HEK293T (cell line): ENCODE measurements around the gene ZNF672.

ENCODE experiments used
- CTCF ChIA-PET: fragments of 350-600 bp; formaldehyde crosslinking; extraction: SDS; loops from one replicate; lab custom pipeline; 2021; ENCODE audit warnings: antibody characterized with exemption, inconsistent platforms; lab: Yijun Ruan, JAX
- POLR2A ChIA-PET: fragments of 350-600 bp; formaldehyde crosslinking; extraction: SDS; loops from one replicate; lab custom pipeline; 2020; ENCODE audit warnings: antibody characterized with exemption, inconsistent platforms; lab: Yijun Ruan, JAX
- DNase-seq: peaks from one replicate; pipeline ENCODE4 v3.0.0; 2012; ENCODE audit warnings: mixed read lengths; ENCODE audit errors: extremely low spot score
- ARNT ChIP-seq: fragments of 450-650 bp; IDR thresholded peaks from 2 replicates; pipeline ENCODE4 v1.6.1; 2017; ENCODE audit warnings: mild to moderate bottlenecking
- BHLHE40 ChIP-seq: fragments of 450-650 bp; IDR thresholded peaks from 2 replicates; pipeline ENCODE4 v1.6.1; 2016; ENCODE audit warnings: mild to moderate bottlenecking, moderate library complexity, borderline replicate concordance
- CTBP1 ChIP-seq: fragments of 450-650 bp; IDR thresholded peaks from 2 replicates; pipeline ENCODE4 v1.6.1; 2016; ENCODE audit warnings: borderline replicate concordance
- ELF4 ChIP-seq: fragments of 450-650 bp; IDR thresholded peaks from 2 replicates; pipeline ENCODE4 v1.6.1; 2017; ENCODE audit warnings: antibody characterized with exemption
- FOXA1 ChIP-seq: fragments of 450-650 bp; IDR thresholded peaks from 2 replicates; pipeline ENCODE4 v1.6.1; 2016; ENCODE audit warnings: mild to moderate bottlenecking
- FOXK2 ChIP-seq: fragments of 450-650 bp; IDR thresholded peaks from 2 replicates; pipeline ENCODE4 v1.6.1; 2016; ENCODE audit warnings: mild to moderate bottlenecking
- FOXM1 ChIP-seq: fragments of 450-650 bp; IDR thresholded peaks from 2 replicates; pipeline ENCODE4 v1.6.1; 2017; ENCODE audit warnings: mild to moderate bottlenecking, borderline replicate concordance
- HDGF ChIP-seq: fragments of 450-650 bp; IDR thresholded peaks from 2 replicates; pipeline ENCODE4 v1.6.1; 2017; ENCODE audit warnings: antibody characterized with exemption, borderline replicate concordance
- L3MBTL2 ChIP-seq: fragments of 450-650 bp; conservative IDR thresholded peaks from 2 replicates; pipeline ENCODE4 v1.6.1; 2016; ENCODE audit warnings: mild to moderate bottlenecking
- LEF1 ChIP-seq: fragments of 450-650 bp; IDR thresholded peaks from 2 replicates; pipeline ENCODE4 v1.6.1; 2017; ENCODE audit warnings: mild to moderate bottlenecking, borderline replicate concordance
- NFRKB ChIP-seq: fragments of 450-650 bp; IDR thresholded peaks from 2 replicates; pipeline ENCODE4 v1.6.1; 2016; ENCODE audit warnings: mild to moderate bottlenecking, moderate library complexity
- PKNOX1 ChIP-seq: fragments of 450-650 bp; IDR thresholded peaks from 2 replicates; pipeline ENCODE4 v1.6.1; 2016
- SP1 ChIP-seq: fragments of 450-650 bp; IDR thresholded peaks from 2 replicates; pipeline ENCODE4 v1.6.1; 2017
- SUZ12 ChIP-seq: fragments of 450-650 bp; IDR thresholded peaks from 2 replicates; pipeline ENCODE4 v1.6.1; 2016; ENCODE audit warnings: mild to moderate bottlenecking
- TARDBP ChIP-seq: fragments of 450-650 bp; IDR thresholded peaks from 2 replicates; pipeline ENCODE4 v1.6.1; 2016
- ZNF384 ChIP-seq: fragments of 450-650 bp; IDR thresholded peaks from 2 replicates; pipeline ENCODE4 v1.6.1; 2016

ZNF672 gene

GRCh38 chr1:248894837-248895236 is 56.8 kb downstream of the ZNF672 start:
- POLR2A ChIA-PET: no interaction called here
- no peak for DNase-seq
- no peak for TF ChIP-seq FOXM1
- TF ChIP-seq HDGF: no peak
- no peak for TF ChIP-seq FOXA1
- no peak for TF ChIP-seq BHLHE40
- no peak for TF ChIP-seq NFRKB
- no peak for TF ChIP-seq ZNF384
- CTCF ChIA-PET: no interaction called here

DNA sequence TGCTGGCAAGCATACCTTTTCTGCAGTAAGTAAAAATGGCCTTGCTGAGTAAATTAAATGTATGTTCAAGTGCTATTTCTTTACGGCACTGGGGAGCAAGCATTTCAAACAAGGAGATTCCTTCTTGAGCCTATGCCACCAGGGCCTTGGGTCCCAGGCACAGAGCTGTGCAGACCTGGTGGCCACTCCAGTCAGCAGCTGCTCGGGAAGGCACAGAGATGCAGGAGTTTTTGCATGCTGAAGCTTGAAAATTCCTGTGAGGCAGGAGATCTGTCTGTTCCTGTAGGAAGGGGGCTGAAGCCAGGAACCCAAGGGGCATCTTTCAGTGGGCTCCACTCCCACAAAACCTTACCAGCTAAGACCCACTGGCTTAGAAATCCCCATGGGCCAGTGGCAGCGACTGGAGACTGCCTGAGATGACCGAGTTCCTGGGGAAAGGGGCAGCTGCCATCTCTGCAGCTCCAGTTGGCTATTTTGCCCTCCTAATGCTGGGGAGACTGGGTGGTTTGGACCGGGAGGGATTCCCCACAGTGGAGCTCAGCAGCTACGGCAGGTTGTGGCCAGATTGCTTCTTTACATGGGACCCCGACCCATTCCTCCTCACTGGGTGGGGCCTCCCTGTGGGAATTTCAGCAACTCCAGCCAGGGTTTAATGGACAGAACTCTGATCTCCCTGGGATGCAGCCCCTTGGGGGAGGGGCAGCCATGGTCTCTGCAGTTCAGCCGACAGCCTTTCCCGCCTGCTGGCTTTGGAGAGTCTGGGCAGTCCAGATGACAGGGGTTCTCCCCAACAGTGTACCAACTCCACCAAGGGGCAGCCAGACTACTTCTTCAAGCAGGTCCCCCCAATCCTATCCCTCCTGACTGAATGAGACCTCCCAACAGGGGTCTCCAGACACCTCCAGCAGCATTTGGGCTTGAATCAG is 59.7 kb downstream of the ZNF672 start:
- TF ChIP-seq ZNF384 (no peak), FOXM1 (no peak), NFRKB (no peak), L3MBTL2 (no peak), SP1 (no peak), SUZ12 (no peak), ELF4 (no peak), LEF1 (no peak), PKNOX1 (no peak), FOXK2 (no peak), BHLHE40 (no peak), CTBP1 (no peak), ARNT (no peak), TARDBP (no peak), FOXA1 (no peak), HDGF (no peak)
- no peak for DNase-seq
- ChIA-PET CTCF (no interaction called here), POLR2A (no interaction called here)
